Measurements from ENCODE around the gene RND2. TPM values are rescaled to one million over a fixed set of nuclear protein-coding genes. Genes with fewer than 3 reads are reported as not detected.
A peak's percentile ranks its signal among the peaks of the same experiment; 100 is the strongest.

The RND2 gene
- polyA plus RNA-seq, 3 donors = not detected

GRCh38 chr17:43068570-43069367 is 43.7 kb downstream of the RND2 start:
- H3K79me2 ChIP-seq (ENCODE audit: insufficient read depth, low read length) = no peaks in the 10 kb centered on the region
- Mint-ChIP-seq H3K36me3 (peaks cover 35 to 54% of the 10 kb centered on the region in 2 donors), H3K4me1 (no peaks in the 10 kb centered on the region), H3K4me3 (no peak overlapping the region), H3K27me3 (ENCODE audit: low read depth in 3 of 3) (peaks cover 0 to 2% (median 0%) of the 10 kb centered on the region in 3 donors), H3K27ac (peak overlapping the region in 1 of 7 donors; percentile 46), H3K9me3 (no peaks in the 10 kb centered on the region)
- DNase-seq = no peak
- no peak for TF ChIP-seq CTCF (IDR thresholded peaks at IDR 0.05)
- H3K9ac ChIP-seq (ENCODE audit: insufficient read depth, low read length, poor library complexity, severe bottlenecking) = no peak overlapping the region
- H3K4me2 ChIP-seq (replicated peaks; ENCODE audit: extremely low read depth, low read length, poor library complexity, severe bottlenecking) = no peak overlapping the region
- no peak overlapping the region for H2AFZ ChIP-seq (ENCODE audit: insufficient read depth, low read depth, low read length, poor library complexity, severe bottlenecking)
- H4K20me1 ChIP-seq (ENCODE audit: insufficient read depth, low read length) = no peaks in the 10 kb centered on the region
- intact Hi-C loops (cut with micrococcal nuclease) = no loop called here
- H3K27me3 ChIP-seq (ENCODE audit: control insufficient read depth in 2 of 2, insufficient read depth in 2 of 2, low read length in 2 of 2) = no peaks in the 10 kb centered on the region
- no peak overlapping the region for H3K4me3 ChIP-seq (replicated peaks in 1 of 3; ENCODE audit: low read depth in 2 of 3, low read length in 3 of 3)
- WGBS (ENCODE audit: insufficient coverage) = 100% methylated on average over 1 of the region's 6 CpGs
- H3K27ac ChIP-seq (ENCODE audit: low read depth in 1 of 2, low read length in 2 of 2) = no peak overlapping the region
- no peaks in the 10 kb centered on the region for H3K4me1 ChIP-seq (ENCODE audit: control insufficient read depth in 1 of 2, insufficient read depth in 2 of 2, low read length in 2 of 2)
- no peaks in the 10 kb centered on the region for H3K9me3 ChIP-seq (replicated peaks in 1 of 2; ENCODE audit: control insufficient read depth in 1 of 2, insufficient read depth in 1 of 2, low read length in 2 of 2)
- H3K36me3 ChIP-seq (replicated peaks in 1 of 2; ENCODE audit: control insufficient read depth in 1 of 2, insufficient read depth in 2 of 2, low read length in 2 of 2) = peaks cover 15 to 69% of the 10 kb centered on the region in 2 donors

DNA sequence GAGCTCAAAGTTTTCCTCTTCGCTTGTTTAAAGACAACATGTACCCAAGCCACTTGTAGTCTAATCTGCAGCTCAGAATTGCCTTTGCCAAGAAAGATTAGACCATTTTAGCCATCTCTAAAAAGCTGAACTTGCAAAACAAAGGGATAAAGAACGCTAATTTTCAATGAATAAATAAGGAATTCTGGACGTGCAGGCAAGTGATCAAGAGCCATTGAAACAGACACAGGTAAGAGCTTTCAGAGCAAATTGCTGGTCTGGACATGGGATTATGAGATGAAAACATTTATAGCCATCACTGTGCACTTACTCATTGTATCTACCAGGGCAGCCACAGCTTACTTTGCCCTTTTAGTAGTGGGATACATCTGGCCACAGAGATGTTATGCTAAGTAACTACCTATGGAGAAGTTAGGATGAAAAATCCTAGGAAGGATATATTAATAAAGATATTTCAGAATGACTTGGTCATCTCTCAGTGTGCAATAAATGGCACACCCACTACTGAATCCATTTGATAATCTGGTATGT is 44.4 kb downstream of the RND2 start:
- no peak overlapping the region for H3K4me3 ChIP-seq (replicated peaks in 1 of 3; ENCODE audit: low read depth in 2 of 3, low read length in 3 of 3)
- peaks cover 18 to 69% of the 10 kb centered on the region in 2 donors for H3K36me3 ChIP-seq (replicated peaks in 1 of 2; ENCODE audit: control insufficient read depth in 1 of 2, insufficient read depth in 2 of 2, low read length in 2 of 2)
- no peaks in the 10 kb centered on the region for H3K79me2 ChIP-seq (ENCODE audit: insufficient read depth, low read length)
- H3K4me1 Mint-ChIP-seq = no peaks in the 10 kb centered on the region
- no peaks in the 10 kb centered on the region for H3K9me3 ChIP-seq (replicated peaks in 1 of 2; ENCODE audit: control insufficient read depth in 1 of 2, insufficient read depth in 1 of 2, low read length in 2 of 2)
- H3K4me1 ChIP-seq (ENCODE audit: control insufficient read depth in 1 of 2, insufficient read depth in 2 of 2, low read length in 2 of 2) = no peaks in the 10 kb centered on the region
- no peaks in the 10 kb centered on the region for H4K20me1 ChIP-seq (ENCODE audit: insufficient read depth, low read length)
- intact Hi-C loops (cut with micrococcal nuclease) = no loop called here
- 88% methylated on average over 1 of the region's 3 CpGs for WGBS (ENCODE audit: insufficient coverage)
- no peak overlapping the region for H3K27ac Mint-ChIP-seq
- H3K4me3 Mint-ChIP-seq = no peak overlapping the region
- H3K4me2 ChIP-seq (replicated peaks; ENCODE audit: extremely low read depth, low read length, poor library complexity, severe bottlenecking) = no peak overlapping the region
- peaks cover 30 to 60% of the 10 kb centered on the region in 2 donors for H3K36me3 Mint-ChIP-seq
- no peaks in the 10 kb centered on the region for H3K27me3 ChIP-seq (ENCODE audit: control insufficient read depth in 2 of 2, insufficient read depth in 2 of 2, low read length in 2 of 2)
- no peak for TF ChIP-seq CTCF (IDR thresholded peaks at IDR 0.05)
- no peak overlapping the region for H3K27ac ChIP-seq (ENCODE audit: low read depth in 1 of 2, low read length in 2 of 2)
- no peak overlapping the region for H2AFZ ChIP-seq (ENCODE audit: insufficient read depth, low read depth, low read length, poor library complexity, severe bottlenecking)
- no peaks in the 10 kb centered on the region for H3K9me3 Mint-ChIP-seq
- no peak overlapping the region for H3K9ac ChIP-seq (ENCODE audit: insufficient read depth, low read length, poor library complexity, severe bottlenecking)
- no peak for DNase-seq
- H3K27me3 Mint-ChIP-seq (ENCODE audit: low read depth in 3 of 3) = peaks cover 0 to 2% (median 0%) of the 10 kb centered on the region in 3 donors

All from CD14-positive monocyte (primary cell).